ENCODE measurements around the gene DNAH17. TPM values are rescaled to one million over a fixed set of nuclear protein-coding genes. Genes with fewer than 3 reads are reported as not detected.

The DNAH17 gene
- total RNA-seq, 1 donor from 2014 or later = not detected

- peaks cover 10% of the 10 kb centered on the region for H3K4me1 ChIP-seq
- Mint-ChIP-seq H3K4me3 (no peak overlapping the region), H3K4me1 (peaks cover 19% of the 10 kb centered on the region), H3K27me3 (ENCODE audit: insufficient read depth, low read depth) (peaks cover 3% of the 10 kb centered on the region), H3K27ac (no peak overlapping the region), H3K9me3 (peaks cover 5% of the 10 kb centered on the region), H3K36me3 (no peaks in the 10 kb centered on the region)
- DNase-seq (ENCODE audit: low spot score) = no peak
- H3K4me2 ChIP-seq = no peak overlapping the region
- H3F3A ChIP-seq (ENCODE audit: low read depth) = peaks cover 11% of the 10 kb centered on the region
- TF ChIP-seq EZH2 (IDR thresholded peaks at IDR 0.05) = no peak
- no peak for TF ChIP-seq EZH2phosphoT487 (IDR thresholded peaks at IDR 0.05)
- no peak for TF ChIP-seq CTCF (IDR thresholded peaks at IDR 0.05)
- no peak overlapping the region for H2AFZ ChIP-seq (replicated peaks)
- H3K36me3 ChIP-seq = no peaks in the 10 kb centered on the region
- no peak overlapping the region for H3K9ac ChIP-seq
- H3K4me3 ChIP-seq = no peak overlapping the region
- H3K9me3 ChIP-seq (ENCODE audit: low read depth) = no peaks in the 10 kb centered on the region
- no peak overlapping the region for H3K27ac ChIP-seq
- no peaks in the 10 kb centered on the region for H3K27me3 ChIP-seq
- H3K79me2 ChIP-seq (ENCODE audit: low read depth) = no peaks in the 10 kb centered on the region
- H4K20me1 ChIP-seq (ENCODE audit: low read depth) = no peaks in the 10 kb centered on the region
These were observed 42.5 kb downstream of the DNAH17 start for GRCh38 chr17:78534492-78535272.

- no peak overlapping the region for H3K9ac ChIP-seq
- H4K20me1 ChIP-seq (ENCODE audit: low read depth) = no peaks in the 10 kb centered on the region
- Mint-ChIP-seq H3K9me3 (peaks cover 5% of the 10 kb centered on the region), H3K4me1 (peaks cover 16% of the 10 kb centered on the region), H3K27me3 (ENCODE audit: insufficient read depth, low read depth) (peaks cover 3% of the 10 kb centered on the region), H3K4me3 (no peak overlapping the region), H3K27ac (peak overlapping the region; percentile 50), H3K36me3 (no peaks in the 10 kb centered on the region)
- H3F3A ChIP-seq (ENCODE audit: low read depth) = peaks cover 3% of the 10 kb centered on the region
- no peak for TF ChIP-seq CTCF (IDR thresholded peaks at IDR 0.05)
- TF ChIP-seq EZH2 (IDR thresholded peaks at IDR 0.05) = no peak
- TF ChIP-seq EZH2phosphoT487 (IDR thresholded peaks at IDR 0.05) = no peak
- no peak overlapping the region for H3K4me3 ChIP-seq
- no peak overlapping the region for H2AFZ ChIP-seq (replicated peaks)
- peaks cover under 1% of the 10 kb centered on the region for H3K4me1 ChIP-seq
- no peaks in the 10 kb centered on the region for H3K79me2 ChIP-seq (ENCODE audit: low read depth)
- no peak overlapping the region for H3K27ac ChIP-seq
- H3K27me3 ChIP-seq = no peaks in the 10 kb centered on the region
- H3K36me3 ChIP-seq = no peaks in the 10 kb centered on the region
- no peak for DNase-seq (ENCODE audit: low spot score)
- H3K4me2 ChIP-seq = no peak overlapping the region
- no peaks in the 10 kb centered on the region for H3K9me3 ChIP-seq (ENCODE audit: low read depth)
These were observed 44.1 kb downstream of the DNAH17 start for GRCh38 chr17:78532922-78533640.

GRCh38 chr17:78532311-78532710, 44.9 kb downstream of the DNAH17 start:
- Mint-ChIP-seq H3K27ac (no peak overlapping the region), H3K36me3 (no peaks in the 10 kb centered on the region), H3K4me1 (peaks cover 16% of the 10 kb centered on the region), H3K9me3 (peaks cover 5% of the 10 kb centered on the region), H3K27me3 (ENCODE audit: insufficient read depth, low read depth) (peaks cover 3% of the 10 kb centered on the region), H3K4me3 (no peak overlapping the region)
- Histone ChIP-seq H3F3A (ENCODE audit: low read depth) (peaks cover 3% of the 10 kb centered on the region), H3K36me3 (no peaks in the 10 kb centered on the region), H3K9ac (no peak overlapping the region), H3K27ac (no peak overlapping the region), H3K79me2 (ENCODE audit: low read depth) (no peaks in the 10 kb centered on the region), H3K9me3 (ENCODE audit: low read depth) (no peaks in the 10 kb centered on the region), H3K27me3 (no peaks in the 10 kb centered on the region), H4K20me1 (ENCODE audit: low read depth) (no peaks in the 10 kb centered on the region), H3K4me2 (no peak overlapping the region), H2AFZ (replicated peaks) (no peak overlapping the region), H3K4me1 (no peaks in the 10 kb centered on the region), H3K4me3 (no peak overlapping the region)
- no peak for DNase-seq (ENCODE audit: low spot score)
- TF ChIP-seq CTCF (IDR thresholded peaks at IDR 0.05) = no peak
- TF ChIP-seq EZH2 (IDR thresholded peaks at IDR 0.05) = no peak
- no peak for TF ChIP-seq EZH2phosphoT487 (IDR thresholded peaks at IDR 0.05)
